ENCODE measurements around the gene SRGAP1. TPM values are rescaled to one million over a fixed set of nuclear protein-coding genes. Genes with fewer than 3 reads are reported as not detected.
"Not testable (repeated sequence)": the region's sequence is repeated elsewhere in the genome, so short reads cannot be mapped to it uniquely, and the experiment has no call there.

Gene SRGAP1
- total RNA-seq, 2 experiments from 2014 or later = not detected

GRCh38 chr12:64010069-64010686, 165.7 kb downstream of the SRGAP1 start:
- Mint-ChIP-seq H3K9me3 (ENCODE audit: insufficient read depth) (no peaks in the 10 kb centered on the region), H3K27ac (no peak overlapping the region), H3K36me3 (ENCODE audit: low read depth) (no peaks in the 10 kb centered on the region), H3K27me3 (ENCODE audit: low read depth) (peaks cover 2% of the 10 kb centered on the region), H3K4me3 (no peak overlapping the region), H3K4me1 (ENCODE audit: low read depth) (no peaks in the 10 kb centered on the region)
- CTCF ChIA-PET = no interaction called here
- POLR2A ChIA-PET = no interaction called here
- ATAC-seq (no peak), DNase-seq (no peak)

- CTCF ChIA-PET = no interaction called here
- no peaks in the 10 kb centered on the region for H3K4me1 Mint-ChIP-seq (ENCODE audit: low read depth)
Measured at GRCh38 chr12:64016521-64016920, 172.0 kb downstream of the SRGAP1 start.

GRCh38 chr12:64018116-64018515, 173.6 kb downstream of the SRGAP1 start:
- H3K27me3 Mint-ChIP-seq (ENCODE audit: low read depth); H3K36me3 Mint-ChIP-seq (ENCODE audit: low read depth); H3K4me1 Mint-ChIP-seq (ENCODE audit: low read depth); POLR2A ChIA-PET; DNase-seq; H3K9me3 Mint-ChIP-seq (ENCODE audit: insufficient read depth); H3K27ac Mint-ChIP-seq; ATAC-seq; CTCF ChIA-PET; H3K4me3 Mint-ChIP-seq: not testable (repeated sequence)

More at GRCh38 chr12:64016521-64016920, 172.0 kb downstream of the SRGAP1 start:
- POLR2A ChIA-PET = no interaction called here
- no peak overlapping the region for H3K27ac Mint-ChIP-seq
- H3K27me3 Mint-ChIP-seq (ENCODE audit: low read depth) = no peaks in the 10 kb centered on the region
- H3K36me3 Mint-ChIP-seq (ENCODE audit: low read depth) = no peaks in the 10 kb centered on the region
- DNase-seq (no peak), ATAC-seq (no peak)
- no peak overlapping the region for H3K4me3 Mint-ChIP-seq
- H3K9me3 Mint-ChIP-seq (ENCODE audit: insufficient read depth) = no peaks in the 10 kb centered on the region

- H3K27me3 Mint-ChIP-seq (ENCODE audit: low read depth) = no peaks in the 10 kb centered on the region
- ATAC-seq (no peak), DNase-seq (no peak)
- no peak overlapping the region for H3K4me3 Mint-ChIP-seq
- H3K27ac Mint-ChIP-seq = no peak overlapping the region
- no peaks in the 10 kb centered on the region for H3K9me3 Mint-ChIP-seq (ENCODE audit: insufficient read depth)
- ChIA-PET POLR2A (no interaction called here), CTCF (no interaction called here)
- H3K36me3 Mint-ChIP-seq (ENCODE audit: low read depth) = no peaks in the 10 kb centered on the region
- H3K4me1 Mint-ChIP-seq (ENCODE audit: low read depth) = no peaks in the 10 kb centered on the region
Measured at GRCh38 chr12:64018524-64018923, 174.0 kb downstream of the SRGAP1 start.

- no peak overlapping the region for H3K27ac Mint-ChIP-seq
- H3K36me3 Mint-ChIP-seq (ENCODE audit: low read depth) = no peaks in the 10 kb centered on the region
- no peak overlapping the region for H3K4me3 Mint-ChIP-seq
- H3K4me1 Mint-ChIP-seq (ENCODE audit: low read depth) = no peaks in the 10 kb centered on the region
- DNase-seq (no peak), ATAC-seq (no peak)
- ChIA-PET CTCF (no interaction called here), POLR2A (no interaction called here)
- H3K27me3 Mint-ChIP-seq (ENCODE audit: low read depth) = no peaks in the 10 kb centered on the region
- H3K9me3 Mint-ChIP-seq (ENCODE audit: insufficient read depth) = no peaks in the 10 kb centered on the region
Measured at GRCh38 chr12:64019101-64019500, 174.6 kb downstream of the SRGAP1 start.

- H3K9me3 Mint-ChIP-seq (ENCODE audit: insufficient read depth) = no peaks in the 10 kb centered on the region
- no peak overlapping the region for H3K27ac Mint-ChIP-seq
- ATAC-seq (no peak), DNase-seq (no peak)
- no peaks in the 10 kb centered on the region for H3K36me3 Mint-ChIP-seq (ENCODE audit: low read depth)
- H3K4me3 Mint-ChIP-seq = no peak overlapping the region
- no peaks in the 10 kb centered on the region for H3K27me3 Mint-ChIP-seq (ENCODE audit: low read depth)
- CTCF ChIA-PET = no interaction called here
- H3K4me1 Mint-ChIP-seq (ENCODE audit: low read depth) = no peaks in the 10 kb centered on the region
- POLR2A ChIA-PET = no interaction called here
Measured at GRCh38 chr12:64019654-64020053, 175.2 kb downstream of the SRGAP1 start.

GRCh38 chr12:64025174-64025958, 180.9 kb downstream of the SRGAP1 start:
- DNase-seq (no peak), ATAC-seq (no peak)
- H3K36me3 Mint-ChIP-seq (ENCODE audit: low read depth) = no peaks in the 10 kb centered on the region
- ChIA-PET POLR2A (interaction anchor here (0.7 kb wide), 2 partner anchors 484 to 896 kb away, joined by 3 read pairs; no protein-coding TSS in a partner anchor), CTCF (no interaction called here)
- no peaks in the 10 kb centered on the region for H3K9me3 Mint-ChIP-seq (ENCODE audit: insufficient read depth)
- peaks cover 3% of the 10 kb centered on the region for H3K27me3 Mint-ChIP-seq (ENCODE audit: low read depth)
- H3K27ac Mint-ChIP-seq = no peak overlapping the region
- no peaks in the 10 kb centered on the region for H3K4me1 Mint-ChIP-seq (ENCODE audit: low read depth)
- no peak overlapping the region for H3K4me3 Mint-ChIP-seq

GRCh38 chr12:64027311-64027710, 182.8 kb downstream of the SRGAP1 start:
- CTCF ChIA-PET = no interaction called here
- Mint-ChIP-seq H3K36me3 (ENCODE audit: low read depth) (no peaks in the 10 kb centered on the region), H3K27me3 (ENCODE audit: low read depth) (peaks cover 3% of the 10 kb centered on the region), H3K9me3 (ENCODE audit: insufficient read depth) (no peaks in the 10 kb centered on the region), H3K4me1 (ENCODE audit: low read depth) (no peaks in the 10 kb centered on the region), H3K27ac (no peak overlapping the region), H3K4me3 (no peak overlapping the region)
- ATAC-seq = no peak
- no peak for DNase-seq
- POLR2A ChIA-PET = no interaction called here

- no peaks in the 10 kb centered on the region for H3K9me3 Mint-ChIP-seq (ENCODE audit: insufficient read depth)
- no peaks in the 10 kb centered on the region for H3K36me3 Mint-ChIP-seq (ENCODE audit: low read depth)
- peaks cover 3% of the 10 kb centered on the region for H3K27me3 Mint-ChIP-seq (ENCODE audit: low read depth)
- H3K4me3 Mint-ChIP-seq = no peak overlapping the region
- no peak overlapping the region for H3K27ac Mint-ChIP-seq
- CTCF ChIA-PET = no interaction called here
- POLR2A ChIA-PET = no interaction called here
- ATAC-seq = no peak
- DNase-seq = no peak
- no peaks in the 10 kb centered on the region for H3K4me1 Mint-ChIP-seq (ENCODE audit: low read depth)
Measured at GRCh38 chr12:64028541-64028940, 184.0 kb downstream of the SRGAP1 start.

GRCh38 chr12:64029013-64029857, 184.7 kb downstream of the SRGAP1 start:
- H3K27me3 Mint-ChIP-seq (ENCODE audit: low read depth) = peaks cover 3% of the 10 kb centered on the region

GRCh38 chr12:64030155-64030554, 185.7 kb downstream of the SRGAP1 start:
- ChIA-PET POLR2A (no interaction called here), CTCF (no interaction called here)
- ATAC-seq (no peak), DNase-seq (no peak)
- H3K4me3 Mint-ChIP-seq = no peak overlapping the region
- H3K36me3 Mint-ChIP-seq (ENCODE audit: low read depth) = no peaks in the 10 kb centered on the region
- H3K27me3 Mint-ChIP-seq (ENCODE audit: low read depth) = peaks cover 3% of the 10 kb centered on the region
- no peak overlapping the region for H3K27ac Mint-ChIP-seq
- no peaks in the 10 kb centered on the region for H3K4me1 Mint-ChIP-seq (ENCODE audit: low read depth)
- H3K9me3 Mint-ChIP-seq (ENCODE audit: insufficient read depth) = no peaks in the 10 kb centered on the region

More at GRCh38 chr12:64029013-64029857, 184.7 kb downstream of the SRGAP1 start:
- ATAC-seq = no peak
- no peak for DNase-seq
- POLR2A ChIA-PET = interaction anchor here (0.7 kb wide), 1 partner anchor 1376 kb away, joined by 4 read pairs; no protein-coding TSS in a partner anchor
- no peaks in the 10 kb centered on the region for H3K9me3 Mint-ChIP-seq (ENCODE audit: insufficient read depth)
- CTCF ChIA-PET = no interaction called here
- H3K4me1 Mint-ChIP-seq (ENCODE audit: low read depth) = no peaks in the 10 kb centered on the region
- no peaks in the 10 kb centered on the region for H3K36me3 Mint-ChIP-seq (ENCODE audit: low read depth)
- no peak overlapping the region for H3K4me3 Mint-ChIP-seq
- H3K27ac Mint-ChIP-seq = no peak overlapping the region

GRCh38 chr12:64034056-64034455, 189.6 kb downstream of the SRGAP1 start:
- H3K36me3 Mint-ChIP-seq (ENCODE audit: low read depth); CTCF ChIA-PET; POLR2A ChIA-PET; ATAC-seq; H3K27me3 Mint-ChIP-seq (ENCODE audit: low read depth); H3K27ac Mint-ChIP-seq; H3K9me3 Mint-ChIP-seq (ENCODE audit: insufficient read depth); H3K4me3 Mint-ChIP-seq; H3K4me1 Mint-ChIP-seq (ENCODE audit: low read depth); DNase-seq: not testable (repeated sequence)
